ENCODE data around the gene UCN3.

DNA sequence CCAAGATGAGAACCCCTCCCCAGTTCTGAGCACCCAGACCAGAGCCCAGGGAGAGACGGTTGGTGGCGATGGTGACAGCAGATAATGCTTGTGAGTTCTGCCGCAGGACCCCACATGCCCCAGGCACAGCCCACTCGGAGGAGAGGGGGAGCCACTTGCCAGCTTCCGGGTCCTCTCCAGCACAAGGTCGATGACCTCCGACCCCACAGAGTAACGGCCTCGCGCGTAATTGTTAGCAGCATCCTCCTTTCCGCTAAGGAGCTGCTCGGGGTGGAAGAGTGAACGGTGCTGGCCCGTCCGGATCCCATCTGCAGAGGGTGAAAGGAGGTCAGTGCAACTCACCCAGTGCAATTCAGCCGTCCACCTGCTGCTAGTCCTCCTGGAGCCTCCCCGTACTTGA is 30.4 kb downstream of the UCN3 start:
- TF ChIP-seq FOXS1 (CRISPR knock-in tag; IDR thresholded peaks at IDR 0.05) (no peak), CTCF (IDR thresholded peaks at IDR 0.05) (no peak), EP300 (IDR thresholded peaks at IDR 0.05) (no peak)
